ENCODE measurements around the gene DDO. TPM values are rescaled to one million over a fixed set of nuclear protein-coding genes. Genes with fewer than 3 reads are reported as not detected.

Gene DDO
- total and polyA plus RNA-seq, 2 experiments from 2014 or later: not detected

DNA sequence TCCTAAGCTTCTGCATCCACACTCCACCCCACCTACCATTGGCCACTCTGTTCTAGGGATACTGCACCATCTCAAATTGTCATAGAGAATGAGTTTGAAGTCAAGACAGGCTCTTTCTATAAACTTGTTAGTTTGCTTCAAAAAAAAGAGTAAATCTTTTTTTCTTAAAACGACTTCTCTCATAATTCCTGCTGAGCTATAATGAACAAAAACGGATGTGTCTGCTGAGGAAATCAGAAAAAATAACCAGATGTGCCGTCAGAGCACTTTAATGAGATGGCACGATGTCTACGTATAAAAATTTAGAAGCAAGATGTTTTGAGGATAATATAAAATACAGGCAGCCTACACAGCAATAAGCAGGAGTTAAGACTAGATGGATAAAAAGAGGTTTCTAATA is 24.0 kb upstream of the DDO start:
- no peaks in the 10 kb centered on the region for H3K36me3 ChIP-seq (ENCODE audit: low read depth)
- H4K20me1 ChIP-seq (ENCODE audit: insufficient read depth): no peaks in the 10 kb centered on the region
- H3K27me3 ChIP-seq (replicated peaks; ENCODE audit: insufficient read depth): peaks cover 39% of the 10 kb centered on the region
- H3K4me1 ChIP-seq (ENCODE audit: insufficient read depth): no peaks in the 10 kb centered on the region
- no peak overlapping the region for H3K27ac ChIP-seq
- no peak overlapping the region for H3K4me3 ChIP-seq
- no peak overlapping the region for H2AFZ ChIP-seq
- WGBS, 2 experiments (ENCODE audit: low coverage in 1 of 2, low lambda C conversion rate in 2 of 2, missing lambda C conversion rate in 2 of 2): 2 to 5% methylated on average over 5 of the region's 5 CpGs
- H3K4me2 ChIP-seq (ENCODE audit: unreplicated experiment): no peak overlapping the region
- H3K79me2 ChIP-seq (ENCODE audit: insufficient read depth): no peaks in the 10 kb centered on the region
- H3K9ac ChIP-seq: no peak overlapping the region
- H3K9me3 ChIP-seq (ENCODE audit: low read depth): no peaks in the 10 kb centered on the region
- H3F3A ChIP-seq (ENCODE audit: insufficient read depth): no peaks in the 10 kb centered on the region
- no peak for DNase-seq
- H3K9me2 ChIP-seq (ENCODE audit: insufficient read depth): no peaks in the 10 kb centered on the region
- TF ChIP-seq EZH2 (IDR thresholded peaks at IDR 0.05; ENCODE audit: insufficient read depth, poor library complexity, severe bottlenecking) (no peak), EZH2phosphoT487 (IDR thresholded peaks at IDR 0.05; ENCODE audit: insufficient read depth, low read depth) (no peak)
- in situ Hi-C loops (cut with MboI): no loop called here

DNA sequence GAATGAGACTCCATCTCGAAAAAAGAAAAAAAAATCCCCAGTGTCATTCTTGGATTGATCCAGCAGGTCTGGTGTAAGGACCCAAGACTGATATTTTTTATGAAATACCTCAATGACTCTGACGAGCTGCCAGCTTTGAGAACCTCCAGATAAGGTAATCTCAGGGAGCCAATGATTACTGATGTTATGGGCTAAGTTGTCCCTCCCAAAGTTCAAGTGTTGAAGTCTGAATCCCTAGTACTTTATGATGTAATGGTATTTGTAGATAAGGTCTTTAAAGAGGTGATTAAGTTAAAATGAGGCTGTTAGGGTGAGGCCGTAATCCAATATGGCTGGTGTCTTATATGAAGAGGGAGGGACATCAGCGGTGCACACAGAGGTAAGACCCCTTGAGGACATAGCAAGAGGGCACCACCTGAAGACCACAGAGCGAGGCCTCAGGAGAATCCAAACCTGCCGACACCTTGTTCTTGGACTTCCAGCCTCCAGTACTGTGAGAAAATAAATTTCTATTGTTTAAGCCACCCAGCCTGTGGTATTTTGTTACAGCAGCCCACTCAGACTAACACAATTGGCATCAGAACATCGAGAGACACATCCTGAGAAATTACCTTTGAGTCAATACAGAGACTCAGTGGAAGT is 19.7 kb upstream of the DDO start:
- H3K36me3 ChIP-seq (ENCODE audit: low read depth): no peaks in the 10 kb centered on the region
- peaks cover 17% of the 10 kb centered on the region; the same call in 1 of the 2 replicates for H3K27me3 ChIP-seq (replicated peaks; ENCODE audit: insufficient read depth)
- no peaks in the 10 kb centered on the region for H3K79me2 ChIP-seq (ENCODE audit: insufficient read depth)
- DNase-seq: no peak
- H3K4me1 ChIP-seq (ENCODE audit: insufficient read depth): no peaks in the 10 kb centered on the region
- H3K4me3 ChIP-seq: no peak overlapping the region
- no peak for TF ChIP-seq EZH2 (IDR thresholded peaks at IDR 0.05; ENCODE audit: insufficient read depth, poor library complexity, severe bottlenecking)
- no peak for TF ChIP-seq EZH2phosphoT487 (IDR thresholded peaks at IDR 0.05; ENCODE audit: insufficient read depth, low read depth)
- H3K4me2 ChIP-seq (ENCODE audit: unreplicated experiment): no peak overlapping the region
- H2AFZ ChIP-seq: no peak overlapping the region
- no peaks in the 10 kb centered on the region for H3K9me2 ChIP-seq (ENCODE audit: insufficient read depth)
- no peaks in the 10 kb centered on the region for H3F3A ChIP-seq (ENCODE audit: insufficient read depth)
- H4K20me1 ChIP-seq (ENCODE audit: insufficient read depth): no peaks in the 10 kb centered on the region
- H3K27ac ChIP-seq: no peak overlapping the region
- in situ Hi-C loops (cut with MboI): no loop called here
- no peak overlapping the region for H3K9ac ChIP-seq
- no peaks in the 10 kb centered on the region for H3K9me3 ChIP-seq (ENCODE audit: low read depth)
- 52 to 64% methylated on average over 7 of the region's 7 CpGs for WGBS, 2 experiments (ENCODE audit: low coverage in 1 of 2, low lambda C conversion rate in 2 of 2, missing lambda C conversion rate in 2 of 2)

DNA sequence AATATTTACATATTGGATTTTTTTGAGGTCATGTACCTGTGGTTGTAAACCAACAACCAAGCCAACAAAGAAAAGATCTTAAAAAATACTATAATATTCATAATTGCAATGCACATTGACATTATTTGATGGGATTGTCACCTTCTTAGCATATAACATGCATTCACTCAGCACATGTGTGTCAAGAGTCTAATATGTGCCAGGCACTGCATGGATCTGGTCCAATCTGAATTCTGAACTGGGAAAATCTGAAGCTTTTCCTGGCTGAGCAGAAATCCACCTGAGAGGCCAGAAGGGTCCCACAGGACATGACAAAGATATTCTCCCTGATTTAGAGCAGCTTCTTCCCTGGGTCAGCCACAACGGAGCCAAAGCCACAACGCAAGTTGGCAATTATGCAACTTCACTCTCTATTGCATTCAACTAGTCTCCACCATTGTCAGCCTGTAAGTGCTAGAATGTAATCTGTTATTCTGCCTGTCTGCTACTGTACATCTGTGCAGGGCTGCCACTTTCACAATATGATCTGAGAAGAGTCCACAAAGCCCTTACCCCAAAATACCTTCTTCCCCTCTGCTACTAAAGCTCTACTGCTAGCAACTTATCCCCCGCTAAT is 17.0 kb upstream of the DDO start:
- no peaks in the 10 kb centered on the region for H3K79me2 ChIP-seq (ENCODE audit: insufficient read depth)
- no peaks in the 10 kb centered on the region for H3K36me3 ChIP-seq (ENCODE audit: low read depth)
- H3K9me3 ChIP-seq (ENCODE audit: low read depth): no peaks in the 10 kb centered on the region
- no peak overlapping the region for H3K4me2 ChIP-seq (ENCODE audit: unreplicated experiment)
- H4K20me1 ChIP-seq (ENCODE audit: insufficient read depth): no peaks in the 10 kb centered on the region
- H3K27me3 ChIP-seq (replicated peaks; ENCODE audit: insufficient read depth): 0 out of 2 replicates have a peak, but pooled peaks cover 3% of the 10 kb centered on the region
- WGBS, 2 experiments (ENCODE audit: low coverage in 1 of 2, low lambda C conversion rate in 2 of 2, missing lambda C conversion rate in 2 of 2): 60 to 62% methylated on average over 3 of the region's 3 CpGs
- no peak for DNase-seq
- no peak overlapping the region for H2AFZ ChIP-seq
- H3K4me1 ChIP-seq (ENCODE audit: insufficient read depth): no peaks in the 10 kb centered on the region
- in situ Hi-C loops (cut with MboI): no loop called here
- no peak overlapping the region for H3K9ac ChIP-seq
- no peaks in the 10 kb centered on the region for H3F3A ChIP-seq (ENCODE audit: insufficient read depth)
- no peak overlapping the region for H3K27ac ChIP-seq
- no peaks in the 10 kb centered on the region for H3K9me2 ChIP-seq (ENCODE audit: insufficient read depth)
- no peak for TF ChIP-seq EZH2 (IDR thresholded peaks at IDR 0.05; ENCODE audit: insufficient read depth, poor library complexity, severe bottlenecking)
- no peak for TF ChIP-seq EZH2phosphoT487 (IDR thresholded peaks at IDR 0.05; ENCODE audit: insufficient read depth, low read depth)
- H3K4me3 ChIP-seq: no peak overlapping the region

DNA sequence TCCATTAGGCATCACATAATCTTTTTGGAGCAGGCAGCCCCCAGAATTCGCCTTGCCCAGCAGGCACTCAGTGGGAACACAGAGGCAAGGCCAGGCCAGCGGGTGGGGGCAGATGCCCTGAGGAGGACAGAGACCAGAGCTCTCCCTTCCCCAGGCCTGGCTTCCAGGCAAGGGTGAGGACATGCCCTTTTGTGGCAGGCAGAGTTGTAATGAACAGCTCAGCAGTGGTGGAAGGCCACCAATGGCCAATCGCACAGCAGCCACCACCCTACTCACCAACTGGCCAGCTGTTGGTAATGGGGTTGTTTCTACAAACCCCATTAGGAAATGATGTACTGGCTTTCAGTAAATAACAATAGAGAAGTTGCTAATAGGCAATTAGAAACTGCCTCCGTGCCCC is 15.4 kb upstream of the DDO start:
- TF ChIP-seq EZH2 (IDR thresholded peaks at IDR 0.05; ENCODE audit: insufficient read depth, poor library complexity, severe bottlenecking) (no peak), EZH2phosphoT487 (IDR thresholded peaks at IDR 0.05; ENCODE audit: insufficient read depth, low read depth) (no peak)
- H3K9ac ChIP-seq: no peak overlapping the region
- H3K27me3 ChIP-seq (replicated peaks; ENCODE audit: insufficient read depth): peaks cover 5% of the 10 kb centered on the region; the same call in 1 of the 2 replicates
- 57 to 65% methylated on average over 4 of the region's 4 CpGs for WGBS, 2 experiments (ENCODE audit: low coverage in 1 of 2, low lambda C conversion rate in 2 of 2, missing lambda C conversion rate in 2 of 2)
- no peaks in the 10 kb centered on the region for H3K4me1 ChIP-seq (ENCODE audit: insufficient read depth)
- no peaks in the 10 kb centered on the region for H3K36me3 ChIP-seq (ENCODE audit: low read depth)
- H3K9me2 ChIP-seq (ENCODE audit: insufficient read depth): no peaks in the 10 kb centered on the region
- H3F3A ChIP-seq (ENCODE audit: insufficient read depth): no peaks in the 10 kb centered on the region
- H3K9me3 ChIP-seq (ENCODE audit: low read depth): no peaks in the 10 kb centered on the region
- no peak overlapping the region for H3K4me3 ChIP-seq
- no peak overlapping the region for H3K4me2 ChIP-seq (ENCODE audit: unreplicated experiment)
- H3K79me2 ChIP-seq (ENCODE audit: insufficient read depth): no peaks in the 10 kb centered on the region
- no peak for DNase-seq
- H2AFZ ChIP-seq: no peak overlapping the region
- in situ Hi-C loops (cut with MboI): no loop called here
- no peaks in the 10 kb centered on the region for H4K20me1 ChIP-seq (ENCODE audit: insufficient read depth)
- no peak overlapping the region for H3K27ac ChIP-seq

All from GM23248 (cell line).